ENCODE data around the gene KLF13.

Gene KLF13

DNA sequence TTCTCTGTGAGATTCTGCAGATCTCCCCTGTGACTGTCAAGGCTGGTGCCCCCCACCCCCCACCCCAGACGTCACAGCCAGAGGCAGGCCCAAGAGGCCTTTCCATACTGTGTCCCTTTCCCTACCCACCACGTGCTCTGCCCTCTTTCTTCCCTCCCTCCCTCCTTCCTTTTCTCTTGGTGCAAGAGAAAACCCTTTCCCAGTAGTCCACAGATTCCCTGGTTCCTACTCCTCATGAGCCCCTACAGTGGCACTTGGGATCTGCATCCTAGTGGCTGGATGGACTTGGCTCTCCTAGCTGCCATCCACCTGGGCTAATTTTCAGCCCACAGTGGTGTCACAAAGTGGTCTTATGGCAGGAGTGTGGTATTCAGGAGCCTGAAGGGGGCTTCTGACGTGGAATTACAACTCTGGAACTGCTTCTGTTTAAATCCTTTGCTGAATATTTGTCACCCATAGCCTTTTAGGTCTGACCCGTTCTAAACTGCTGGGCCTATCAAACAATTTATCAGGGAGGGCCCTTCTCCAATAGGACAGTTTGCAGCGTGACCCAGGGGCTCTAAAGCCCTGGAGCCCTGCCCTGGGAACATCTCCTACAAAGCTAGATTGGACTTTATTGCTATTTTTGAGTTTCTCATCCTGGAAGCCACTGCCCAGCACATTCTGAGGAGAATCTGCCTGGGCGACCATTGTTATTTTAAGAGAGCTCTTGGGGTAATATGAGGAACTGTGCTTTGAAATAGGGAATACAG lies 35.3 kb downstream of the KLF13 start:
- no peak overlapping the region for H3K4me3 ChIP-seq (replicated peaks; ENCODE audit: low read depth, low read length)
- TF ChIP-seq, protein P1, sequence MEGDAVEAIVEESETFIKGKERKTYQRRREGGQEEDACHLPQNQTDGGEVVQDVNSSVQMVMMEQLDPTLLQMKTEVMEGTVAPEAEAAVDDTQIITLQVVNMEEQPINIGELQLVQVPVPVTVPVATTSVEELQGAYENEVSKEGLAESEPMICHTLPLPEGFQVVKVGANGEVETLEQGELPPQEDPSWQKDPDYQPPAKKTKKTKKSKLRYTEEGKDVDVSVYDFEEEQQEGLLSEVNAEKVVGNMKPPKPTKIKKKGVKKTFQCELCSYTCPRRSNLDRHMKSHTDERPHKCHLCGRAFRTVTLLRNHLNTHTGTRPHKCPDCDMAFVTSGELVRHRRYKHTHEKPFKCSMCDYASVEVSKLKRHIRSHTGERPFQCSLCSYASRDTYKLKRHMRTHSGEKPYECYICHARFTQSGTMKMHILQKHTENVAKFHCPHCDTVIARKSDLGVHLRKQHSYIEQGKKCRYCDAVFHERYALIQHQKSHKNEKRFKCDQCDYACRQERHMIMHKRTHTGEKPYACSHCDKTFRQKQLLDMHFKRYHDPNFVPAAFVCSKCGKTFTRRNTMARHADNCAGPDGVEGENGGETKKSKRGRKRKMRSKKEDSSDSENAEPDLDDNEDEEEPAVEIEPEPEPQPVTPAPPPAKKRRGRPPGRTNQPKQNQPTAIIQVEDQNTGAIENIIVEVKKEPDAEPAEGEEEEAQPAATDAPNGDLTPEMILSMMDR (IDR thresholded peaks at IDR 0.05; ENCODE audit: low read length, missing control alignments) = no peak
- DNase-seq (ENCODE audit: low read depth) = peak; percentile 25

DNA sequence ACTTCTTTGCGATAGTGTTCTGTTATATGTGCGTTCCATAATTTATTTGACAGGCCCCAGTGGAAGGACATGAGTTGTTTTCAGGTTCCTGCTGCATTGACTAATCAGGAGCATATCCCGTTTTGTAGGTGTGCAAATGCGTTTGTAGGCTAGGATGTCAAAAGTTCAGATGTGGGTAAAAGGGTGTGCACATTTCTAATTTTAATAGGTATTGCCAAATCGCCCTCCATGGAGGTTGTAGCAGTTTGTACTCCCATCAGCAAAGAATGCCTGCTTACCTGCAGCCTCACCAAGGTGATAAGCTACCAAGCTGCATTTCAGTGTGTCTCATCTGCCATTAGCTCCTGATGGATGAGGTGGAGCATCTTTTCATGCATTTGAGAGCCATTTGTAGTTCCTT lies 36.3 kb downstream of the KLF13 start:
- TF ChIP-seq, protein P1 (IDR thresholded peaks at IDR 0.05; ENCODE audit: low read length, missing control alignments) = no peak
- DNase-seq (ENCODE audit: low read depth) = no peak
- no peak overlapping the region for H3K4me3 ChIP-seq (replicated peaks; ENCODE audit: low read depth, low read length)

GRCh38 chr15:31364301-31365031 lies 37.8 kb downstream of the KLF13 start:
- DNase-seq (ENCODE audit: low read depth) = no peak
- H3K4me3 ChIP-seq (replicated peaks; ENCODE audit: low read depth, low read length) = no peak overlapping the region
- TF ChIP-seq, protein P1 (IDR thresholded peaks at IDR 0.05; ENCODE audit: low read length, missing control alignments) = no peak

DNA sequence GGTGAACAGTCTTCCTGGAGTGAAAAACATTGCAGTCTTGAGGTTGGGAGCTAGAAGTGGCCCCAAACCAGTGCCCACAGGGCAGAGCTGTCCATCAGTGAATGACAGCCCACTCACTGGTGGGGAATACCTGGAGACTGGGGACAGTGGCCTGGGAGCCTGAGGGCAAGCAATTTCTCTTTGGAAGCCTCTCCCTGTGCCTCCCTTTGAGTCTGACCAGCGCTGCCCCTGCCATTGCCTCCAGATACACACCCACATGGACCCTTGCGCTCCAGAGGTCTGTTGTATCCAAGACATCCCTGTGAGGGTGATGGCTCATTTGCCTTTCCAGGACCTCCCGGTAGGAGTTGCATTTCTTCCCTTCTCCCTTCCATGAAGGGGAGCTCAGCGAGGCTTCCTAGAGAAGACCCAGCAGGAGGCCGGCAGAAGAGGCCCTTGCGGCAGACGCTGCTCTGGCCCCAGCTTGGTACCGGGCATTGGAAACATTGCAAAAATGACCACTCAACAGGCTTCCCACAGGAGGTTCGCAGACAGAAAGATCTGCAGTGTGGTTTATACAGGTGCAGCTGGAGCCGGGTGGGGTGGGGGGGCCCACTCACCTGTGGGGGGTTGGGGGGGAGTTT lies 38.5 kb downstream of the KLF13 start:
- no peak overlapping the region for H3K4me3 ChIP-seq (replicated peaks; ENCODE audit: low read depth, low read length)

DNA sequence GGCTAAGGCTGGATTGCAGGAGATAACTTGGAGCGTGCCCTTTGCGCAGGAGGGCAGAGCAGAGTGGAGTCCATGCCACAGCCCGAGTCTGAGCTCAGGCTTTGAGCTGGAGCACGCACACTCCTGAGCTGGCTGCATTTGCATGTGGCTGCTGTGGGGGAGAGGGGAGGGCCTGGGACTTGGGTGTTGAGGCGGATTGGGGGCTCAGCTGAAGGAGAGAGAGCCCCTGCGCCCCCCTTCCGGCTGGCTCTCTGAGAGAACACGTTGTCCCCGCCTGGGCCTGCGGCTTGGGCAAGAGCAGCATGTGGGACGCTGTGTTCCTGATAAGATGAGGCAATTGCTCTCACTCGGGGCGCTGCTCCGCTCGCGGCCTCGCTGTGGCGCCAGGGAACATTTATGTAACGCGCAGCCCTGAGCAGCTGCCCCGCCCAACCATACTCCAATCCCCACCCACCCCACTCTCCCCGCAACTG lies 39.1 kb downstream of the KLF13 start:
- H3K4me3 ChIP-seq (replicated peaks; ENCODE audit: low read depth, low read length) = no peak overlapping the region
- peak; percentile 92 for DNase-seq (ENCODE audit: low read depth)
- TF ChIP-seq, protein P1 (IDR thresholded peaks at IDR 0.05; ENCODE audit: low read length, missing control alignments) = peak; percentile 44

More for the DNA sequence above, 38.5 kb downstream of the KLF13 start:
- no peak for DNase-seq (ENCODE audit: low read depth)
- TF ChIP-seq, protein P1 (IDR thresholded peaks at IDR 0.05; ENCODE audit: low read length, missing control alignments) = no peak

DNA sequence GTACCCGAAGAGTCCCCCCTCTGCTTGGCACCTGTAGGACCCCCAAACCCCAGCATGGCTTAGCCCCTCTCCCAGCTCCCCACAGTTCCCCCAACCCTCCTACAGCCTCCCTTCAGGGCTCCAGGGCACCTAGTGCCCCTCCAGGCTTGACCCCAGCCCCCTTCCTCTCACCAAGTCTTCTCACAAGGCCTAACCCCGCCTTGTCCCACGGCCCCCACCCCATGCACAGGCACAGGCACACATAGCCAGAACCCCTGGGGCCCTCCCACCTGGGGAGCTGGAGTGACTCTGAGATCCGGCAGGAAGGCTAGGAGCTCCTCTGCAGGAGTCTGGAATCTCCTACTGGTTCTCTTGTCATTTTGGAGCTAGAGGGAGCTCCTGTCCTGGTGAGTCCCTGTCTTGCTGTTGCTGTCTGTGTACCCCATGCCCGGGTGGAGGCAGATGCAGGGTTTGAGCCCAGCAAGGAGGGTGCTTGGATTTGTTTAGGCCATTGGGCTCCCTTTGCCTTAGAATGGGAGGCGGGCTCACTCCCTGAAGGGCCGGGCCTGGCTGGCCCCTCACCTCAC lies 39.6 kb downstream of the KLF13 start:
- DNase-seq (ENCODE audit: low read depth) = peak; percentile 44
- TF ChIP-seq, protein P1 (IDR thresholded peaks at IDR 0.05; ENCODE audit: low read length, missing control alignments) = peak; percentile 18
- H3K4me3 ChIP-seq (replicated peaks; ENCODE audit: low read depth, low read length) = peak overlapping the region; percentile 25

All from fibroblast of pulmonary artery (primary cell).